AG10803 (cell line): ENCODE results near the gene TMEM121.

Experiments
- DNase-seq: peaks from one replicate; pipeline ENCODE4 v3.0.0; 2010; ENCODE audit warnings: low read depth
- H3K4me3 ChIP-seq: 2 replicates; pipeline ENCODE4 v1.5.1; 2011; ENCODE audit warnings: mild to moderate bottlenecking, low read length, control low read depth
- CTCF ChIP-seq: conservative IDR thresholded peaks from 2 replicates; pipeline ENCODE4 v1.5.1; 2011; ENCODE audit warnings: mild to moderate bottlenecking, low read length, control low read depth, inconsistent platforms

TMEM121 gene

DNA sequence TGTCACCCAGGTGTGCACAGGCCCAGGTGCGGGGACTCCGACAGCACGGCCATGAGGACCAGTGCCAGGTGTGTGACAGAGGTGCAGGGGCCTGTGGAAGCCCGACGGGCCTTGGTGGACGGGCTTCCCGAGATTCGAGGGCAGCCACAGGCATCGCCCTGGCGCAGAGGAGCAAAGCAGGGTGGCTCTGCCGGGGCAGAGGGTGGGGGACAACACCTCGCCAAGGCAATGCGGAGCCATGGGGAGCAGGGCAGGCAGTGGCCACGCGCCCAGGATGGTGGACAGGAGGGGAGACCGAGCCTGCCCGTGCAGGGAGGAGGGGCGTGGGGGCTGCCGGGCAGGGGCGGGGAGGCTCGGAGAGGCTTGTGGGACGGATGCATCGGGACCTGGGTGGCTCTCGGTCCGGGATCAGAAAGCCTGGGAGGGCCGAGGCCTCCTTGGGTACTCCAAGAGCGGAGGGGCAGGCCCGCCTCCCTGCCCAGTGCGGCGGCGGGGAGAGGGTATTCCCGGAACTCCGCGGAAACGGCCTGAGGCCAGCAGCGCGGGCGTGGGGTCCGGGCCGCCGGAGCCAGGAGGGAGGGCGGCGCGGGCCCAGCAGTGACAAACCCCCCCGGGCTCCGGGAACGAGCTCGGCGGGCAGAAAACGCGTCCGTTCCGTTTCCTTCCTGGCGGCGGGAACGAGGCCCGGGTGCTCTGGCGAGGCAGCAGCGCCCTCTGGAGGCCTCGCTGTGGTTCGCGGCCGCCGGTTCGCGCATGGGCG, 1.6 kb downstream of the TMEM121 start:
- H3K4me3 ChIP-seq: peak overlapping the region; percentile 61
- TF ChIP-seq CTCF: peak; percentile 60
- DNase-seq: peak; percentile 62

DNA sequence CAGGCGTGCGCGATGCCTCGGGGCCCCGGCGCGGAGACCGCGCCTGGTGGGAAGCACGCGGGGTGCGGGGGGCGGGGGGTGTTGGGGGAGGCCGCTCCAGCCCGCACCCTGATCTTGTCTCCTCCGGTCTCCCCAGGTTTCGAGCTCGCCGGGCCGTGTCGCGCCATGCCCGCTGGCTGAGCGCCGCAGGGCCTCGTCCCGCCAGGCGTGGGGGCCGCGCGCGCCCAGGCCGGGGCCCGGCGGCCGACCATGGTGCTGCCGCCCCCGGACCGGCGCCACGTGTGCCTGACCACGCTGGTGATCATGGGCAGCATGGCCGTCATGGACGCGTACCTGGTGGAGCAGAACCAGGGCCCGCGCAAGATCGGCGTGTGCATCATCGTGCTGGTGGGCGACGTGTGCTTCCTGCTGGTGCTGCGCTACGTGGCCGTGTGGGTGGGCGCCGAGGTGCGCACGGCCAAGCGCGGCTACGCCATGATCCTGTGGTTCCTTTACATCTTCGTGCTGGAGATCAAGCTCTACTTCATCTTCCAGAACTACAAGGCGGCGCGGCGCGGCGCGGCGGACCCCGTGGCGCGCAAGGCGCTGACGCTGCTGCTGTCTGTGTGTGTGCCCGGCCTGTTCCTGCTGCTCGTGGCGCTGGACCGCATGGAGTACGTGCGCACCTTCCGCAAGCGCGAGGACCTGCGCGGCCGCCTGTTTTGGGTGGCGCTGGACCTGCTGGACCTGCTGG, 2.4 kb downstream of the TMEM121 start:
- no peak for DNase-seq
- peak overlapping the region; percentile 22 for H3K4me3 ChIP-seq
- no peak for TF ChIP-seq CTCF

DNA sequence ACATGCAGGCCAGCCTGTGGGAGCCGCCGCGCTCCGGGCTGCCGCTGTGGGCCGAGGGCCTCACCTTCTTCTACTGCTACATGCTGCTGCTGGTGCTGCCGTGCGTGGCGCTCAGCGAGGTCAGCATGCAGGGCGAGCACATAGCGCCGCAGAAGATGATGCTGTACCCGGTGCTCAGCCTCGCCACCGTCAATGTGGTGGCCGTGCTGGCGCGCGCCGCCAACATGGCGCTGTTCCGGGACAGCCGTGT, 2.9 kb downstream of the TMEM121 start:
- TF ChIP-seq CTCF: no peak
- no peak overlapping the region for H3K4me3 ChIP-seq
- DNase-seq: no peak

- TF ChIP-seq CTCF: no peak
- no peak overlapping the region for H3K4me3 ChIP-seq
- no peak for DNase-seq
Observed at GRCh38 chr14:105529569-105530284, 3.3 kb downstream of the TMEM121 start.

GRCh38 chr14:105530285-105531087, 4.1 kb downstream of the TMEM121 start:
- no peak for TF ChIP-seq CTCF
- no peak for DNase-seq
- no peak overlapping the region for H3K4me3 ChIP-seq

- TF ChIP-seq CTCF: no peak
- DNase-seq: no peak
- no peak overlapping the region for H3K4me3 ChIP-seq
Observed at GRCh38 chr14:105531088-105531893, 4.9 kb downstream of the TMEM121 start.
